Measurements from ENCODE around the gene OAT. TPM values are rescaled to one million over a fixed set of nuclear protein-coding genes. Genes with fewer than 3 reads are reported as not detected.

OAT gene
- total and polyA plus RNA-seq, 10 of the 15 experiments (the other 5 are each of a cell fraction or from before 2014, with no cell fraction given) = 1.2 to 9.8 (median 1.6) TPM

DNA sequence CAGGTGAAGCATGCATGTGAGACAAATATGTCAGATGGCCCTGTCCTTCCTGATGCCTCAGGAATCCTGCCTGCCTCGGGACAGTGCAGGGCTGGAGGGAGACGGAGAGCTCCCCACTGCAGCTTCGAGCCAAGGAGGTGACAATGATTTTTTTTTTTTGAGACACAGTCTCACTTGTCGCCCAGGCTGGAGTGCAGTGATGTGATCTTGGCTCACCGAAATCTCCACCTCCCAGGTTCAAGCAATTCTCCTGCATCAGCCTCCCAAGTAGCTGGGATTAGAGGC, 68.8 kb downstream of the OAT start:
- Histone ChIP-seq H3K9me3 (replicated peaks; ENCODE audit: control insufficient read depth, insufficient read depth, low read length) (no peaks in the 10 kb centered on the region), H4K20me1 (ENCODE audit: control insufficient read depth, insufficient read depth) (no peaks in the 10 kb centered on the region), H3K27ac (ENCODE audit: control insufficient read depth, insufficient read depth) (no peak overlapping the region), H3K79me2 (ENCODE audit: control insufficient read depth, insufficient read depth, low read length) (no peaks in the 10 kb centered on the region), H3K4me2 (ENCODE audit: control insufficient read depth, insufficient read depth) (no peak overlapping the region), H3K36me3 (ENCODE audit: control insufficient read depth in 2 of 2, insufficient read depth in 2 of 2, low read length in 1 of 2) (no peaks in the 10 kb centered on the region), H3K4me3 (no peak overlapping the region), H3K9ac (ENCODE audit: control insufficient read depth, insufficient read depth, low read length) (no peak overlapping the region), H3K4me1 (ENCODE audit: control insufficient read depth, insufficient read depth, low read length) (no peaks in the 10 kb centered on the region), H3K27me3 (replicated peaks in 1 of 2; ENCODE audit: control insufficient read depth in 2 of 2, insufficient read depth in 2 of 2, low read length in 1 of 2) (no peaks in the 10 kb centered on the region), H2AFZ (ENCODE audit: control insufficient read depth, low read depth, low read length) (no peak overlapping the region)
- ChIA-PET CTCF (interaction anchor here (0.8 kb wide), 1 partner anchor 65 kb away, joined by 4 read pairs; no protein-coding TSS in a partner anchor), RAD21 (ENCODE audit: unreplicated experiment) (no interaction called here), POLR2A (interaction anchor here (0.7 kb wide), 1 partner anchor 32 kb away, joined by 3 read pairs; no protein-coding TSS in a partner anchor), SMC1A (ENCODE audit: uncharacterized antibody, unreplicated experiment) (interaction anchor here (0.7 kb wide), 1 partner anchor 24 kb away, joined by 3 read pairs; no protein-coding TSS in a partner anchor)
- no peak for FAIRE-seq
- in situ Hi-C loops (cut with MboI) (no loop called here), intact Hi-C loops (cut with micrococcal nuclease; ENCODE audit: unreplicated experiment) (no loop called here)
- no peak for DNase-seq (ENCODE audit: low read depth, low spot score)
- no TSS peak for BruUV-seq (replicated peaks)
- 46% methylated on average over 5 of the region's 5 CpGs for WGBS (ENCODE audit: insufficient coverage, insufficient replicate concordance, low lambda C conversion rate, missing lambda C conversion rate)
- ATAC-seq = no peak
- TF ChIP-seq YBX1 (IDR thresholded peaks at IDR 0.05) (no peak), SMC3 (IDR thresholded peaks at IDR 0.05; ENCODE audit: borderline replicate concordance, low read length) (no peak), TCF3 (IDR thresholded peaks at IDR 0.05; ENCODE audit: borderline replicate concordance, insufficient read depth, low read depth, low read length) (no peak), POLR2A (IDR thresholded peaks at IDR 0.05; ENCODE audit: low read depth, low read length) (no peak), EP300 (IDR thresholded peaks at IDR 0.05; ENCODE audit: borderline replicate concordance in 1 of 2, control insufficient read depth in 1 of 2, low read depth in 2 of 2, low read length in 2 of 2) (no peak), KDM1A (IDR thresholded peaks at IDR 0.05; ENCODE audit: borderline replicate concordance) (no peak), NFIC (IDR thresholded peaks at IDR 0.05; ENCODE audit: low read depth, low read length) (no peak), CTCF (IDR thresholded peaks at IDR 0.05 in 2 of 3, conservative IDR thresholded peaks at IDR 0.05 in 1 of 3; ENCODE audit: control insufficient read depth in 2 of 3, extremely low read depth in 1 of 3, insufficient read depth in 1 of 3, low read depth in 3 of 3, low read length in 3 of 3) (no peak)
- TF ChIP-seq, protein P1, sequence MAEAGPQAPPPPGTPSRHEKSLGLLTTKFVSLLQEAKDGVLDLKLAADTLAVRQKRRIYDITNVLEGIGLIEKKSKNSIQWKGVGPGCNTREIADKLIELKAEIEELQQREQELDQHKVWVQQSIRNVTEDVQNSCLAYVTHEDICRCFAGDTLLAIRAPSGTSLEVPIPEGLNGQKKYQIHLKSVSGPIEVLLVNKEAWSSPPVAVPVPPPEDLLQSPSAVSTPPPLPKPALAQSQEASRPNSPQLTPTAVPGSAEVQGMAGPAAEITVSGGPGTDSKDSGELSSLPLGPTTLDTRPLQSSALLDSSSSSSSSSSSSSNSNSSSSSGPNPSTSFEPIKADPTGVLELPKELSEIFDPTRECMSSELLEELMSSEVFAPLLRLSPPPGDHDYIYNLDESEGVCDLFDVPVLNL (IDR thresholded peaks at IDR 0.05; ENCODE audit: low read depth, low read length) = no peak

Measured in GM12878 (cell line).